GM18951 (cell line): ENCODE measurements around the gene SLC48A1.

Experiments
- POLR2A ChIP-seq: IDR thresholded peaks from 4 replicates; pipeline ENCODE4 v1.6.1; 2011; ENCODE audit warnings: mild to moderate bottlenecking; ENCODE audit not compliant: insufficient read length, insufficient read depth; ENCODE audit errors: extremely low read depth
- in situ Hi-C: fragments of 300-500 bp; cut with MboI; formaldehyde crosslinking; loops from one replicate; pipeline ENCODE4 v1.12.0; 2022; ENCODE audit warnings: low sequenced_read_pairs, mixed read lengths, inconsistent platforms; ENCODE audit not compliant: unreplicated experiment

The SLC48A1 gene

DNA sequence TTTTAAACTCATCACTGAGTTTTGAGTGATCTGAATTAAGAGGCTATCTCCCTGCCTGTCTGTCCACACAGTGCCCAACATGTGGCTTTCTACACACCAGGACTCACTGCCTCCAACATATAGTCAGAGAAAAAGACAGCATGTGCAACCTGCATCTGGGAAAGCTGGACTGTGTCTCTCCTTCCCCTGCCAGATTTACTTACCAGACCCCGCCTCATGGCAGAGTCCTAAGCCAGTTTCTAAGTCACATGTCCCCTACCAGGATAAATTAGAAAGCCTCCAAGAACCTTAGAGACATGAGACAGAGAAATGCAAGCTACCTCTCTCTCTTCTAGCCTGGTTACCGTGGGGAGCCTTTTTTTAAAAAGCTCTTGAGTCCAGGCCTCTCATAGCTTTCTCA, 49.4 kb downstream of the SLC48A1 start:
- TF ChIP-seq POLR2A = no peak
- in situ Hi-C loops = no loop called here

GRCh38 chr12:47822863-47823262, 49.8 kb downstream of the SLC48A1 start:
- in situ Hi-C loops = no loop called here
- no peak for TF ChIP-seq POLR2A

DNA sequence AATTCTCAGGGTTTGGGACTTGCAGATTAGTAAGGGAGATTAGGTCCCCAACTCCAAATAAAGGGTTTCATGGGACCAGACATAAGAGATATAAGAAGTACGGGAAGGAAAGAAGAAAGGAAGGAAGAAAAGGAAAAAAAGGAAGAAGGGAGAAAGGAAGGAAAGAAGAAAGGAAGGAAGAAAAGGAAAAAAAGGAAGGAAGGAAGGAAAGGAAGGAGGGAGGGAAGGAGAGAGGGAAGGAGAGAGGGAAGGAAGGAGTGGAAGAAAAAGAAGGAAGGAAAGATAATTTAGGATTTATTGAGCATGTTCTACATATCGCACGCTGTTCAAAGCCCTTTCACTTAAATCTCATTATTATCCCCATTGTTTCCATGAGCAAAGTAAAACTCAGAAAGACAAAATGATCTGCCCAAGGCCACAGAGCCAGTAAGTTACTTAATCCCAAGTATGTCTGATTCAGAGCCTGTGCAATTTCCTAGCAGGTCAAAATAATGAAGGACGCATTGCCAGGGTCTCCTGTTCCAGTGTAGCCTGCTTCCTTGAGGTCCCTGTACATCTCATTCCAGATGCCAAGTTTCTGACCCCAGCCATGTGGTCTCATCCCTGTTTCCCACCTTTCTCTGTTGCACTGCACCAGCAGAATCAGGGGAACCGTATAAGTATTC, 50.5 kb downstream of the SLC48A1 start:
- in situ Hi-C loops = no loop called here
- TF ChIP-seq POLR2A = no peak

DNA sequence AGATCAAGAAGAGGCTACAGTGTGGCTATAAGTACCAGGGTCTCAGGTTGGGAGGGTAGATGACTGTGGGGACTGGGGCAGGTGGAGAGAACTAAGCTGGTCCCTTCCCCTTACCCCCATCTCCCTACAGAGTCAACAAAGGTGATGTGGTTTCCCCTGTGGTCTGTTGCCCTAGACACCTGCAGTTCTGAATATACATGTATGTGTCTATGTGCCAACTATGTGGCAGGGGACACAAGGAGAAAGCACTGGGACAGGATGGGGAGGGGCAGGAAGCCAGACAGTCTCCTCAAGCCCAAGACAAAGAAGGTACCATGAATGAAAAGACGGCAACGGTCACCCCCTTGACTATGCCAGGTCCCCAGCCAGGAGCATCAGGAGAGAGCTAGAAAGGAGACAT, 51.2 kb downstream of the SLC48A1 start:
- in situ Hi-C loops = no loop called here
- no peak for TF ChIP-seq POLR2A

DNA sequence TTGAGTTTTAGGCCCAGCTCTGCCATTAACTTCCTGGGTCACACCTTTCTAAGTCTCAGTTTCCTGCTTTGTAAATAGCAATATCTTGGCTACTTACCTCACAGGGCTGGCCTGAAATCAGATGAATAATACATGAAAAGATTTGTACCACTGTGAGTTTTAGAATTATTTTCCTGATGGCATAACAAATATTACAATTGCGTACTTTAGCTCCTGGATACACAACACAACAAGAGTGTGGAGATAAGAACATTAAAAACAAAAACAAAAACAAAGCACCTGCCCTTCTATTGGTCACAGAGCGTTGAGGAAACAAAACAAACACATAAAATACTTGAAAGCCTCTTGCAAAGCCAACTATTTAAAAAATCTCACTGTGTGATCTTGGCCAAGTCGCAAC, 51.6 kb downstream of the SLC48A1 start:
- TF ChIP-seq POLR2A = no peak
- in situ Hi-C loops = no loop called here

GRCh38 chr12:47825173-47825639, 52.2 kb downstream of the SLC48A1 start:
- no peak for TF ChIP-seq POLR2A
- in situ Hi-C loops = no loop called here

DNA sequence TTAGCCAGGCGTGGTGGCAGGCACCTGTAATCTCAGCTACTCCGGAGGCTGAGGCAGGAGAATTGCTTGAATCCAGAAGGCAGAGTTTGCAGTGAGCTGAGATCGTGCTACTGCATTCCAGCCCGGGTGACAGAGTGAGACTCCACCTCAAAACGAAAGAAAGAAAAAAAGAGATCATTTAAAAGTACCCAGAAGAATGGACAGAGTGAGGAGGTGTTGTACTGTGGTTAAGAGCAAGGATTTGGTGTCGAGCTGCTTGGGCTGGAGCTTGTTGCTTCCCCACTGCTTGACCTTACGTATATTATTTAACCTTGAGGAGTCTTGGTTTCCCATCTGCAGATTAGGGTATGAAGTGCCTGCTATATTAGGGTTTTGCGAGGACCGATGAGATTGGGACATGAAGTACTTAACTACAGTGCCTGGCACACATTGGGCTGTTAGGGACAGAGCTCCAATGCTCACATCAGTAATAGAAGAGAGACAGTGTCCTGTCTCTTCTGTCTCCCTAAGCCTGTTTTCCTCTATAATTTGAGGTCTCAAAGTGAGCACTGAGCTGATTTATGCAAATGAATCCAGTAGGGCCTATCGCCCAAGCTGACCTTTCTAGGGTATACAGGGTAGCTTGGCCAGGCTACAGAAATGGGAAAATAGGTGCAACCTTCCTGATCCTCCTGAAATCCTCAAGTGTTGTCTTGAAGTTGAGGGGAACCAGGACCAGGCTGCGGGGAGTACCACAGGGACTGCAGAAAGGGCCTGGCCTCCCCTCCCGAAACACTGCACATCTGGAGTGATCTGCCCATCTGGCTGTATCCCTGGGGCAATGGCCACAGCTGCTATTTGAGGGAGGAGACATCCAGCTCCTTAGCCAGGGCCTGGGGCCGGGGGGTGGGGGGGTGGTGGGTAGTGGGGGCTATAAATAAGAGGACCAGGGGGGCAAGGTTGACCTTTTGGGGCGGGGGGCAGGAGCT, 55.3 kb downstream of the SLC48A1 start:
- no peak for TF ChIP-seq POLR2A
- in situ Hi-C loops = no loop called here

GRCh38 chr12:47828976-47829482, 56.0 kb downstream of the SLC48A1 start:
- in situ Hi-C loops = no loop called here
- TF ChIP-seq POLR2A = no peak

DNA sequence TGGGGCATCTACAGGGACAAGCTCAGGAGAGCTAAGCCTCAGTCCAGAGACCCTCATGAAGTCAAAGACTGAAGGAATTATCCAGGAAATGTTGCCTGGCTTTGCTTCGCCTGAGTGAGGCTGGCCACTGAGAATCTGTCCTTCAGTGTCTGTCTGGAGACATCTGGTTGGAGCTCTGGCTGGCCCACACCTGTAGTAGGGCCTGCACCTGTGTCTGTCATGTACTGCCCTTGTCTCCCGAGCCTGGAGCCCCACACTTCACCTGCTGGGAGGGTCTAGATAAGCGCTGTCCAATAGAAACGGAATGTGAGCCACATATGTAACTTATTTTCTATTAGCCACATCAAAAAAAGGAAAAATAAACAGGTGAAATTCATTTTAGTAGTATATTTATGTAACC, 56.5 kb downstream of the SLC48A1 start:
- no peak for TF ChIP-seq POLR2A
- in situ Hi-C loops = no loop called here
